Fibroblast of lung (primary cell): ENCODE results near the gene HELB. TPM values are rescaled to one million over a fixed set of nuclear protein-coding genes. Genes with fewer than 3 reads are reported as not detected.

ENCODE experiments used
- DNase-seq, 2 donors: peaks; one replicate each; pipeline versions ENCODE4 v3.0.0 to v3.0.0-alpha.2; 2010; ENCODE audit warnings: low read depth in 2 of 2
- H2AFZ ChIP-seq: 2 replicates; pipeline ENCODE4 v1.5.1; 2012; ENCODE audit warnings: low read length, control low read depth, inconsistent platforms
- H3K27ac ChIP-seq: 2 replicates; pipeline ENCODE4 v1.5.1; 2011; ENCODE audit warnings: low read length, control low read depth; ENCODE audit not compliant: insufficient read depth
- H3K27me3 ChIP-seq: 2 replicates; pipeline ENCODE4 v1.5.1; 2011; ENCODE audit warnings: mild to moderate bottlenecking, low read length; ENCODE audit not compliant: control insufficient read depth, insufficient read depth
- H3K36me3 ChIP-seq: 2 replicates; pipeline ENCODE4 v1.5.1; 2011; ENCODE audit warnings: low read length; ENCODE audit not compliant: control insufficient read depth, insufficient read depth
- H3K4me1 ChIP-seq: 2 replicates; pipeline ENCODE4 v1.5.1; 2011; ENCODE audit warnings: low read length; ENCODE audit not compliant: control insufficient read depth, insufficient read depth; ENCODE audit errors: extremely low read depth
- H3K4me2 ChIP-seq: 2 replicates; pipeline ENCODE4 v1.5.1; 2011; ENCODE audit warnings: low read length, control low read depth; ENCODE audit not compliant: insufficient read depth; ENCODE audit errors: extremely low read depth
- H3K4me3 ChIP-seq, 4 experiments: fragments of 200-600 bp in 1 of 4; sonication (generic) in 1 of 4; replicated peaks in 1 of 4; 2 replicates each; pipeline ENCODE4 v1.5.1; 2011 to 2016; ENCODE audit warnings: low read length in 4 of 4, low read depth in 3 of 4, mild to moderate bottlenecking in 3 of 4, control low read depth in 2 of 4, inconsistent platforms in 1 of 4, mixed read lengths in 1 of 4; ENCODE audit not compliant: insufficient read depth in 1 of 4; ENCODE audit errors: control extremely low read depth in 1 of 4
- H3K79me2 ChIP-seq: 2 replicates; pipeline ENCODE4 v1.5.1; 2012; ENCODE audit warnings: mild to moderate bottlenecking, low read length, inconsistent platforms; ENCODE audit not compliant: control insufficient read depth, insufficient read depth
- H3K9ac ChIP-seq: 2 replicates; pipeline ENCODE4 v1.5.1; 2011; ENCODE audit warnings: mild to moderate bottlenecking, low read length, control low read depth; ENCODE audit not compliant: insufficient read depth
- H3K9me3 ChIP-seq: 2 replicates; pipeline ENCODE4 v1.5.1; 2012; ENCODE audit warnings: low read depth, low read length; ENCODE audit not compliant: control insufficient read depth, insufficient read depth
- H4K20me1 ChIP-seq: 2 replicates; pipeline ENCODE4 v1.5.1; 2011; ENCODE audit warnings: low read length; ENCODE audit not compliant: control insufficient read depth, insufficient read depth; ENCODE audit errors: extremely low read depth
- CTCF ChIP-seq, 2 donors: IDR thresholded peaks in 1 of 2; conservative IDR thresholded peaks in 1 of 2; 1 replicate in 1 of 2; 2 replicates in 1 of 2; pipeline ENCODE4 v1.5.1; 2011 to 2012; ENCODE audit warnings: low read length in 2 of 2, control low read depth in 1 of 2, inconsistent platforms in 1 of 2, low read depth in 1 of 2, mild to moderate bottlenecking in 1 of 2
- EZH2 ChIP-seq: IDR thresholded peaks from 2 replicates; pipeline ENCODE4 v1.5.1; 2012; ENCODE audit warnings: low read length, control low read depth, mild to moderate bottlenecking; ENCODE audit errors: missing control alignments
- polyA plus RNA-seq, 2 donors: library from polyadenylated mRNA; depleted of rRNA in 1 of 2; stranded (reverse) in 1 of 2; unstranded in 1 of 2; fragments of >200 nt; gene quantifications; 2 replicates each; pipeline ENCODE4 v1.2.1, GENCODE V29; 2011 to 2012; ENCODE audit warnings: missing spikeins in 1 of 2
- total RNA-seq: library from RNA; depleted of rRNA; stranded (reverse); fragments of >200 nt; gene quantifications from 2 replicates; pipeline ENCODE4 v1.2.1, GENCODE V29; 2014

Gene HELB
- total and polyA plus RNA-seq, 2 donors (not counting 1 experiment from before 2014, with no cell fraction given), result 1.2 to 3.1 TPM

GRCh38 chr12:66379616-66380015, 77.3 kb downstream of the HELB start:
- Histone ChIP-seq H3K36me3 (no peaks in the 10 kb centered on the region), H3K4me1 (no peaks in the 10 kb centered on the region), H3K4me3 (no peak overlapping the region), H3K9me3 (no peaks in the 10 kb centered on the region), H4K20me1 (no peaks in the 10 kb centered on the region), H3K4me2 (no peak overlapping the region), H3K27ac (no peak overlapping the region), H3K9ac (no peak overlapping the region), H3K27me3 (no peaks in the 10 kb centered on the region), H3K79me2 (no peaks in the 10 kb centered on the region), H2AFZ (no peak overlapping the region)
- TF ChIP-seq EZH2 (no peak), CTCF (conservative IDR thresholded peaks at IDR 0.05 in 1 of 2, IDR thresholded peaks at IDR 0.05 in 1 of 2; ENCODE audit: low read depth in 1 of 2, low read length in 2 of 2) (no peak)
- DNase-seq, result no peak

- Histone ChIP-seq H3K27me3 (no peaks in the 10 kb centered on the region), H3K4me1 (no peaks in the 10 kb centered on the region), H2AFZ (no peak overlapping the region), H4K20me1 (no peaks in the 10 kb centered on the region), H3K36me3 (no peaks in the 10 kb centered on the region), H3K79me2 (no peaks in the 10 kb centered on the region), H3K27ac (no peak overlapping the region), H3K9me3 (no peaks in the 10 kb centered on the region), H3K9ac (no peak overlapping the region), H3K4me2 (no peak overlapping the region), H3K4me3 (no peak overlapping the region)
- TF ChIP-seq CTCF (conservative IDR thresholded peaks at IDR 0.05 in 1 of 2, IDR thresholded peaks at IDR 0.05 in 1 of 2; ENCODE audit: low read depth in 1 of 2, low read length in 2 of 2), result no peak
- TF ChIP-seq EZH2, result no peak
- no peak for DNase-seq
These were observed 78.7 kb downstream of the HELB start for GRCh38 chr12:66380769-66381535.

GRCh38 chr12:66387117-66387516, 84.8 kb downstream of the HELB start:
- no peak overlapping the region for H2AFZ ChIP-seq
- no peak for DNase-seq

More at GRCh38 chr12:66387117-66387516, 84.8 kb downstream of the HELB start:
- no peaks in the 10 kb centered on the region for H3K36me3 ChIP-seq
- H3K9me3 ChIP-seq, result no peaks in the 10 kb centered on the region
- no peak overlapping the region for H3K4me3 ChIP-seq
- no peaks in the 10 kb centered on the region for H4K20me1 ChIP-seq
- H3K4me1 ChIP-seq, result no peaks in the 10 kb centered on the region
- H3K4me2 ChIP-seq, result no peak overlapping the region
- H3K27me3 ChIP-seq, result no peaks in the 10 kb centered on the region
- no peak for TF ChIP-seq CTCF (conservative IDR thresholded peaks at IDR 0.05 in 1 of 2, IDR thresholded peaks at IDR 0.05 in 1 of 2; ENCODE audit: low read depth in 1 of 2, low read length in 2 of 2)
- TF ChIP-seq EZH2, result no peak
- H3K79me2 ChIP-seq, result no peaks in the 10 kb centered on the region
- H3K27ac ChIP-seq, result no peak overlapping the region
- no peak overlapping the region for H3K9ac ChIP-seq

Other genes starting within 250 kb of the HELB start
- 5.8 and 6.7 TPM in 2 replicates for gene LLPH, start 171.7 kb upstream of the HELB start, total RNA-seq
- gene LLPH, start 171.7 kb upstream of the HELB start, polyA plus RNA-seq, result 30.5 and 30.7 TPM in 2 replicates
- 48.8 and 69.2 TPM in 2 replicates for gene TMBIM4, start 132.5 kb upstream of the HELB start, total RNA-seq
- gene TMBIM4, start 132.5 kb upstream of the HELB start, polyA plus RNA-seq, result 128 and 140 TPM in 2 replicates
- 7.4 and 11.1 TPM in 2 replicates for gene IRAK3, start 113.3 kb upstream of the HELB start, total RNA-seq
- gene IRAK3, start 113.3 kb upstream of the HELB start, polyA plus RNA-seq, result 3.2 and 4.5 TPM in 2 replicates